T-helper 17 cell (primary cell): ENCODE data around the gene RPL12. TPM values are rescaled to one million over a fixed set of nuclear protein-coding genes. Genes with fewer than 3 reads are reported as not detected.

ENCODE experiments used
- ATAC-seq: fragments of 150-1000 bp; cut with Tn5 transposase; 2 replicates; pipeline ENCODE4 v1.10.0; 2021; ENCODE audit warnings: mild to moderate bottlenecking, moderate library complexity
- DNase-seq, 3 donors: peaks; one replicate each; pipeline versions ENCODE4 v3.0.0 to v3.0.0-alpha.2; 2020 to 2021
- H3K9me3 ChIP-seq: one replicate; pipeline ENCODE4 v1.7.0; 2013; ENCODE audit warnings: low read length, mild to moderate bottlenecking; ENCODE audit not compliant: control insufficient read depth, poor library complexity, severe bottlenecking
- H3K27ac Mint-ChIP-seq: one replicate; pipeline ENCODE4 v1.8.0; 2022; ENCODE audit warnings: mild to moderate bottlenecking, moderate library complexity, mixed read lengths
- H3K27me3 Mint-ChIP-seq: one replicate; pipeline ENCODE4 v1.8.0; 2022; ENCODE audit warnings: mixed read lengths
- H3K36me3 Mint-ChIP-seq: one replicate; pipeline ENCODE4 v1.8.0; 2022; ENCODE audit warnings: low read depth, mixed read lengths
- H3K4me1 Mint-ChIP-seq: one replicate; pipeline ENCODE4 v1.8.0; 2022; ENCODE audit warnings: mild to moderate bottlenecking, mixed read lengths
- H3K4me3 Mint-ChIP-seq: one replicate; pipeline ENCODE4 v1.8.0; 2022; ENCODE audit warnings: mild to moderate bottlenecking, moderate library complexity, mixed read lengths
- total RNA-seq, 4 donors: library from RNA in 2 of 4; stranded (reverse) in 2 of 4; gene quantifications; one replicate each; pipeline ENCODE4 v1.2.3 and lab custom pipeline; 2022 to 2026

The RPL12 gene
- total RNA-seq, 2 donors from 2014 or later, result 1,506 to 1,597 TPM

- H3K4me3 Mint-ChIP-seq, result no peak overlapping the region
- no peaks in the 10 kb centered on the region for H3K9me3 ChIP-seq
- peaks cover 10% of the 10 kb centered on the region for H3K4me1 Mint-ChIP-seq
- DNase-seq, result no peak
- no peak for ATAC-seq
- peaks cover 47% of the 10 kb centered on the region for H3K27me3 Mint-ChIP-seq
- H3K27ac Mint-ChIP-seq, result no peak overlapping the region
- H3K36me3 Mint-ChIP-seq, result no peaks in the 10 kb centered on the region
Measured at GRCh38 chr9:127402401-127403090, 48.7 kb downstream of the RPL12 start.

GRCh38 chr9:127399736-127400269 is 51.4 kb downstream of the RPL12 start:
- H3K27ac Mint-ChIP-seq, result no peak overlapping the region
- H3K4me3 Mint-ChIP-seq, result no peak overlapping the region
- no peaks in the 10 kb centered on the region for H3K9me3 ChIP-seq
- peaks cover 14% of the 10 kb centered on the region for H3K4me1 Mint-ChIP-seq
- peaks cover 42% of the 10 kb centered on the region for H3K27me3 Mint-ChIP-seq
- no peaks in the 10 kb centered on the region for H3K36me3 Mint-ChIP-seq
- ATAC-seq (no peak), DNase-seq (no peak)

- H3K4me3 Mint-ChIP-seq, result no peak overlapping the region
- peaks cover 42% of the 10 kb centered on the region for H3K27me3 Mint-ChIP-seq
- no peaks in the 10 kb centered on the region for H3K9me3 ChIP-seq
- H3K27ac Mint-ChIP-seq, result no peak overlapping the region
- no peaks in the 10 kb centered on the region for H3K36me3 Mint-ChIP-seq
- H3K4me1 Mint-ChIP-seq, result peaks cover 14% of the 10 kb centered on the region
- ATAC-seq (no peak), DNase-seq (no peak)
Measured at GRCh38 chr9:127398715-127399400, 52.3 kb downstream of the RPL12 start.

- Mint-ChIP-seq H3K4me3 (peak overlapping the region; percentile 86), H3K4me1 (peaks cover 14% of the 10 kb centered on the region), H3K27ac (no peak overlapping the region), H3K27me3 (peaks cover 42% of the 10 kb centered on the region), H3K36me3 (no peaks in the 10 kb centered on the region)
- DNase-seq (no peak), ATAC-seq (no peak)
- H3K9me3 ChIP-seq, result no peaks in the 10 kb centered on the region
Measured at GRCh38 chr9:127398275-127398647, 52.9 kb downstream of the RPL12 start.

Other genes starting within 250 kb of the RPL12 start
- gene GARNL3, start 186.6 kb downstream of the RPL12 start, total RNA-seq, result 1 to 10 TPM; 2.0 to 2.5 TPM
- 1 to 10 TPM; 3.0 to 4.3 TPM for gene SLC2A8, start 54.2 kb downstream of the RPL12 start, total RNA-seq
- gene ZNF79, start 27.0 kb downstream of the RPL12 start, total RNA-seq, result 1 to 10 TPM; 7.9 to 8.4 TPM
- gene LRSAM1, start 104 bp upstream of the RPL12 start, total RNA-seq, result 10 to 100 TPM; 19.6 to 22.2 TPM
- gene STXBP1, start 160.9 kb upstream of the RPL12 start, total RNA-seq, result 1 to 10 TPM; 6.3 to 8.4 TPM